ENCODE measurements around the gene AKAP10.
"Not testable (repeated sequence)": the region's sequence is repeated elsewhere in the genome, so short reads cannot be mapped to it uniquely, and the experiment has no call there.

The AKAP10 gene

GRCh38 chr17:19955099-19955498 lies 22.5 kb downstream of the AKAP10 start:
- no peak for TF ChIP-seq CTCF (IDR thresholded peaks at IDR 0.05; ENCODE audit: insufficient read depth, low read length, poor library complexity, severe bottlenecking)
- TF ChIP-seq EZH2phosphoT487 (conservative IDR thresholded peaks at IDR 0.05; ENCODE audit: low read length), result no peak
- Histone ChIP-seq H3K36me3 (ENCODE audit: low read length) (peaks cover 19% of the 10 kb centered on the region; the same call in 1 of the 2 replicates), H3F3A (ENCODE audit: insufficient read depth) (no peaks in the 10 kb centered on the region)

GRCh38 chr17:19951411-19951810 lies 26.2 kb downstream of the AKAP10 start:
- peaks cover 15% of the 10 kb centered on the region; the same call in 1 of the 2 replicates for H4K20me1 ChIP-seq (ENCODE audit: low read depth, low read length)
- H3K27ac ChIP-seq (ENCODE audit: low read depth, low read length); H3K9me2 ChIP-seq (replicated peaks; ENCODE audit: insufficient read depth, low read length); H3K9ac ChIP-seq (ENCODE audit: low read length); H3K4me2 ChIP-seq (ENCODE audit: low read depth, low read length, poor library complexity, severe bottlenecking); H3K36me3 ChIP-seq (ENCODE audit: low read length); H2AFZ ChIP-seq (ENCODE audit: low read depth, low read length, severe bottlenecking); H3K27me3 ChIP-seq (ENCODE audit: low read length); H3K9me3 ChIP-seq (ENCODE audit: insufficient read depth, low read length); H3F3A ChIP-seq (ENCODE audit: insufficient read depth); H3K4me3 ChIP-seq (ENCODE audit: insufficient read depth, low read length, poor library complexity, severe bottlenecking): not testable (repeated sequence)
- H3K79me2 ChIP-seq (ENCODE audit: insufficient read depth, low read length), result peaks cover 83% of the 10 kb centered on the region

More at GRCh38 chr17:19955099-19955498, 22.5 kb downstream of the AKAP10 start:
- Histone ChIP-seq H3K27me3 (ENCODE audit: low read length) (no peaks in the 10 kb centered on the region), H3K9me3 (ENCODE audit: insufficient read depth, low read length) (no peaks in the 10 kb centered on the region), H3K79me2 (ENCODE audit: insufficient read depth, low read length) (peaks cover 63% of the 10 kb centered on the region), H3K27ac (ENCODE audit: low read depth, low read length) (no peak overlapping the region), H3K9me2 (replicated peaks; ENCODE audit: insufficient read depth, low read length) (no peaks in the 10 kb centered on the region), H3K4me2 (ENCODE audit: low read depth, low read length, poor library complexity, severe bottlenecking) (no peak overlapping the region), H3K4me3 (ENCODE audit: insufficient read depth, low read length, poor library complexity, severe bottlenecking) (no peak overlapping the region), H3K9ac (ENCODE audit: low read length) (no peak overlapping the region), H4K20me1 (ENCODE audit: low read depth, low read length) (peaks cover 8% of the 10 kb centered on the region; the same call in 1 of the 2 replicates), H2AFZ (ENCODE audit: low read depth, low read length, severe bottlenecking) (no peak overlapping the region)

- H3K79me2 ChIP-seq (ENCODE audit: insufficient read depth, low read length), result peaks cover 78% of the 10 kb centered on the region
- peaks cover 15% of the 10 kb centered on the region; the same call in 1 of the 2 replicates for H4K20me1 ChIP-seq (ENCODE audit: low read depth, low read length)
- H3K9me3 ChIP-seq (ENCODE audit: insufficient read depth, low read length); H3F3A ChIP-seq (ENCODE audit: insufficient read depth); H3K27me3 ChIP-seq (ENCODE audit: low read length); H3K9me2 ChIP-seq (replicated peaks; ENCODE audit: insufficient read depth, low read length); H3K9ac ChIP-seq (ENCODE audit: low read length); H2AFZ ChIP-seq (ENCODE audit: low read depth, low read length, severe bottlenecking); H3K4me2 ChIP-seq (ENCODE audit: low read depth, low read length, poor library complexity, severe bottlenecking); H3K4me3 ChIP-seq (ENCODE audit: insufficient read depth, low read length, poor library complexity, severe bottlenecking); H3K36me3 ChIP-seq (ENCODE audit: low read length); H3K27ac ChIP-seq (ENCODE audit: low read depth, low read length): not testable (repeated sequence)
Measured at GRCh38 chr17:19950624-19951195, 26.9 kb downstream of the AKAP10 start.

- Histone ChIP-seq H3K27ac (ENCODE audit: low read depth, low read length) (no peak overlapping the region), H4K20me1 (ENCODE audit: low read depth, low read length) (peaks cover 11% of the 10 kb centered on the region; the same call in 1 of the 2 replicates), H3K9me2 (replicated peaks; ENCODE audit: insufficient read depth, low read length) (no peaks in the 10 kb centered on the region), H3K4me3 (ENCODE audit: insufficient read depth, low read length, poor library complexity, severe bottlenecking) (no peak overlapping the region), H3K9ac (ENCODE audit: low read length) (no peak overlapping the region), H3K4me2 (ENCODE audit: low read depth, low read length, poor library complexity, severe bottlenecking) (no peak overlapping the region), H2AFZ (ENCODE audit: low read depth, low read length, severe bottlenecking) (no peak overlapping the region), H3F3A (ENCODE audit: insufficient read depth) (peaks cover 3% of the 10 kb centered on the region; the same call in 1 of the 2 replicates), H3K9me3 (ENCODE audit: insufficient read depth, low read length) (no peaks in the 10 kb centered on the region), H3K79me2 (ENCODE audit: insufficient read depth, low read length) (peaks cover 62% of the 10 kb centered on the region), H3K36me3 (ENCODE audit: low read length) (peaks cover 13% of the 10 kb centered on the region; the same call in 1 of the 2 replicates), H3K27me3 (ENCODE audit: low read length) (no peaks in the 10 kb centered on the region)
- TF ChIP-seq EZH2phosphoT487 (conservative IDR thresholded peaks at IDR 0.05; ENCODE audit: low read length) (no peak), CTCF (IDR thresholded peaks at IDR 0.05; ENCODE audit: insufficient read depth, low read length, poor library complexity, severe bottlenecking) (no peak)
Measured at GRCh38 chr17:19948116-19948943, 29.3 kb downstream of the AKAP10 start.

Data from SU-DHL-6 (cell line).